Thoracic aorta (tissue), 2 donors: ENCODE measurements around the gene STK35. TPM values are rescaled to one million over a fixed set of nuclear protein-coding genes. Genes with fewer than 3 reads are reported as not detected.

ENCODE experiments used
- ATAC-seq: fragments of 150-250 bp; one replicate; pipeline ENCODE4 v1.8.0; 2017; ENCODE audit warnings: low read depth; ENCODE audit not compliant: insufficient number of reproducible peaks, low FRiP score
- DNase-seq: peaks from one replicate; pipeline ENCODE4 v3.0.0-alpha.2; 2020; ENCODE audit warnings: low spot score
- H3K27ac ChIP-seq, 2 donors: fragments of 200-600 bp; sonication (generic); 1 replicate in 1 of 2; 2 replicates in 1 of 2; pipeline ENCODE4 v1.5.1; 2016; ENCODE audit warnings: mild to moderate bottlenecking in 2 of 2, moderate library complexity in 2 of 2
- H3K27me3 ChIP-seq: fragments of 200-600 bp; sonication (generic); replicated peaks from 2 replicates; pipeline ENCODE4 v1.6.0; 2016; ENCODE audit warnings: mild to moderate bottlenecking; ENCODE audit not compliant: insufficient read depth
- H3K36me3 ChIP-seq: fragments of 200-600 bp; sonication (generic); one replicate; pipeline ENCODE4 v1.5.1; 2016
- H3K4me1 ChIP-seq, 2 donors: fragments of 200-600 bp; sonication (generic); 1 replicate in 1 of 2; 2 replicates in 1 of 2; pipeline versions ENCODE4 v1.5.1 to v1.6.0; 2016; ENCODE audit warnings: low read depth in 2 of 2, mild to moderate bottlenecking in 1 of 2; ENCODE audit not compliant: control insufficient read depth in 1 of 2
- H3K4me3 ChIP-seq: fragments of 200-600 bp; sonication (generic); 2 replicates; pipeline ENCODE4 v1.5.1; 2016; ENCODE audit warnings: mild to moderate bottlenecking
- H3K9me3 ChIP-seq: fragments of 200-600 bp; sonication (generic); 2 replicates; pipeline ENCODE4 v1.5.1; 2016
- CTCF ChIP-seq: fragments of 200-600 bp; sonication (generic); IDR thresholded peaks from one replicate; pipeline ENCODE4 v1.5.1; 2019; ENCODE audit warnings: antibody characterized with exemption
- total RNA-seq, 2 donors: library from RNA; depleted of rRNA; stranded (reverse); fragments of >200 nt; gene quantifications; one replicate each; pipeline versions ENCODE4 v1.1.0 to v1.2.3, GENCODE V29; 2016

STK35 gene
- total RNA-seq = 10 to 100 TPM; 25.4 to 31.5 TPM

GRCh38 chr20:2101057-2101864 is at the start of gene STK35:
Gene STK35, plus strand, starts transcription at chr20:2101827. Its CDS starts 55 bp downstream, at chr20:2101882.
- Histone ChIP-seq H3K4me3 (peak within 1 kb of the TSS; percentile 95), H3K9me3 (no peaks in the 10 kb centered on the region), H3K27ac (peak within 1 kb of the TSS; percentile 95 to 98), H3K4me1 (peaks cover 27 to 36% of the 10 kb centered on the region in 2 donors), H3K27me3 (no peaks in the 10 kb centered on the region), H3K36me3 (no peaks in the 10 kb centered on the region)
- TF ChIP-seq CTCF = no peak
- ATAC-seq (peak; percentile 58), DNase-seq (no peak)

DNA sequence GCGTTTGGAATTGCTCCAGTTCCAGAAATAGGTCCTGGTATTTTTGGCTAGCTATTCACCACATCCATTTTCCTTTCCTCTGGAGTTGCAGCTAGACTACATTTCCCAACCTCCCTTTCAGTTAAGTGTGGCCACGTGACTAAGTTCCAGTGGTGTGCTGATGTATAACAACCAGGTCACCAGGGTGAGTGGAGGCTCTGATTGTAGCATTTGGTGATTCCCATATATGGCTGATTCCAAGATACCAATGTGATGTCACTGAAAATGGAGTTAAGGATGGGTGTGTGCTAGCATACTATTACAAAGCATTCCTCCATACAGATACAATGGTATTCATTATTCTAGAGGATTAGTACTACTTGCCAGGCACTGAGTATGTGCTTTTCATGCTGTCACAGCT is 49.7 kb upstream of the STK35 start:
- DNase-seq (no peak), ATAC-seq (no peak)
- no peak overlapping the region for H3K27ac ChIP-seq
- no peaks in the 10 kb centered on the region for H3K9me3 ChIP-seq
- no peaks in the 10 kb centered on the region for H3K4me1 ChIP-seq
- no peaks in the 10 kb centered on the region for H3K36me3 ChIP-seq
- H3K27me3 ChIP-seq = no peaks in the 10 kb centered on the region
- no peak for TF ChIP-seq CTCF
- no peak overlapping the region for H3K4me3 ChIP-seq

- DNase-seq = no peak
- Histone ChIP-seq H3K9me3 (no peaks in the 10 kb centered on the region), H3K36me3 (no peaks in the 10 kb centered on the region), H3K27me3 (no peaks in the 10 kb centered on the region), H3K4me3 (no peak overlapping the region), H3K4me1 (no peaks in the 10 kb centered on the region), H3K27ac (no peak overlapping the region)
- ATAC-seq = no peak
- no peak for TF ChIP-seq CTCF
Measured at GRCh38 chr20:2052741-2053140, 48.9 kb upstream of the STK35 start.

DNA sequence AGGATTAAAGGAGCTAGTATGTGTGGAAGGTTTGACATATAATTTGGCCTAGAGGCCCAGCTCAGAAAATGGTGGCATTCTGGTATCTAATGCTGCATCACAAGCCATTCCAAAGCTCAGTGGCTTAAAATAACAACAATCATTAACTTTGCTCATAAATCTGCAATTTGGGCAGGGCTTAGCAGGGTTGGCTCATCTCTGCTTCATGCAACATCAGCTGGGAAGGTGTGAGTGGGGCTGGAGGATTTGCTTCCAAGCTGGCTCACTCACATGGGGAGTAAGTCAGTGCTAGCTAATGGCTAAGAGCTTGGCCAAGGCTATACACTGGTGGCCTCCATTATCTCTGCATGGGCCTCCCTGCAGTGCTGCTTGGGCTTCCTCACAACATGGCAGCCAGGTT is 48.0 kb upstream of the STK35 start:
- H3K27ac ChIP-seq = no peak overlapping the region
- H3K9me3 ChIP-seq = peaks cover 4% of the 10 kb centered on the region
- H3K27me3 ChIP-seq = no peaks in the 10 kb centered on the region
- H3K4me1 ChIP-seq = no peaks in the 10 kb centered on the region
- H3K36me3 ChIP-seq = no peaks in the 10 kb centered on the region
- no peak overlapping the region for H3K4me3 ChIP-seq
- no peak for ATAC-seq
- DNase-seq = no peak
- no peak for TF ChIP-seq CTCF

- no peak for TF ChIP-seq CTCF
- DNase-seq (no peak), ATAC-seq (no peak)
- Histone ChIP-seq H3K4me3 (no peak overlapping the region), H3K27ac (no peak overlapping the region), H3K4me1 (no peaks in the 10 kb centered on the region), H3K9me3 (peaks cover 4% of the 10 kb centered on the region), H3K36me3 (no peaks in the 10 kb centered on the region), H3K27me3 (no peaks in the 10 kb centered on the region)
Measured at GRCh38 chr20:2054911-2055310, 46.7 kb upstream of the STK35 start.
